DMS153 treated with DMSO at 0.1 percent for 48 hours (cell line): ENCODE results near the gene TUBAL3.
"Not testable (repeated sequence)": the region's sequence is repeated elsewhere in the genome, so short reads cannot be mapped to it uniquely, and the experiment has no call there.

Experiments
- DNase-seq: peaks from one replicate; lab custom pipeline; 2025; ENCODE audit not compliant: unreplicated experiment; lab: John Stamatoyannopoulos, UW

Gene TUBAL3

DNA sequence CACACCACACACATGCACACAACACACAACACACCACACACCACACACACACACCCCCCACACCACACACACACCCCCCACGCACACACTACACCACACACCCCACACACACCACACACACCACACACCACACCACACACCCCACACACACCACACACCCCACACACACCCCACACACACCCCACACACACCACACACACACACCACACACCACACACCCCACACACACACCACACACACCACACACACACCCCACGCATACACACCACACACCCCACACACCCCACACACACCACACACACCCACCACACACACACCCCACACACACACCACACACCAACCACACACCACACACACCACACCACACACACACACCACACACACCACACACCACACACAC, 23.4 kb downstream of the TUBAL3 start:
- no peak for DNase-seq

DNA sequence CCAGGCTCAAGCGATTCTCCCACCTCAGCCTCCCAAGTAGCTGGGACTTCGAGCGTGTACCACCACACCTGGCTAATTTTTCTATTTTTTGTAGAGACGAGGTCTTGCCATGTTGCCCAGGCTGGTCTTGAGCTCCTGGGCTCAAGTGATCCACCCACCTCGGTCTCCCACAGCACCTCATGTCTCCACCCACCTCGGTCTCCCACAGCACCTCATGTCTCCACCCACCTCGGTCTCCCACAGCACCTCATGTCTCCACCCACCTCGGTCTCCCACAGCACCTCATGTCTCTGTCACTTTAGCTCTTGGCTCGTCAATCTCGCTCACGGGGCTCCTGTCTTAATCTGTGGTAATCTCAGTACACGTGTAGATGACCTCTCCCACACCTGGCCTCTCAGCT, 24.2 kb downstream of the TUBAL3 start:
- not testable (repeated sequence) for DNase-seq

- not testable (repeated sequence) for DNase-seq
Measured at GRCh38 chr10:5379202-5379601, 25.4 kb downstream of the TUBAL3 start.

GRCh38 chr10:5376450-5376849, 28.2 kb downstream of the TUBAL3 start:
- DNase-seq = no peak

DNA sequence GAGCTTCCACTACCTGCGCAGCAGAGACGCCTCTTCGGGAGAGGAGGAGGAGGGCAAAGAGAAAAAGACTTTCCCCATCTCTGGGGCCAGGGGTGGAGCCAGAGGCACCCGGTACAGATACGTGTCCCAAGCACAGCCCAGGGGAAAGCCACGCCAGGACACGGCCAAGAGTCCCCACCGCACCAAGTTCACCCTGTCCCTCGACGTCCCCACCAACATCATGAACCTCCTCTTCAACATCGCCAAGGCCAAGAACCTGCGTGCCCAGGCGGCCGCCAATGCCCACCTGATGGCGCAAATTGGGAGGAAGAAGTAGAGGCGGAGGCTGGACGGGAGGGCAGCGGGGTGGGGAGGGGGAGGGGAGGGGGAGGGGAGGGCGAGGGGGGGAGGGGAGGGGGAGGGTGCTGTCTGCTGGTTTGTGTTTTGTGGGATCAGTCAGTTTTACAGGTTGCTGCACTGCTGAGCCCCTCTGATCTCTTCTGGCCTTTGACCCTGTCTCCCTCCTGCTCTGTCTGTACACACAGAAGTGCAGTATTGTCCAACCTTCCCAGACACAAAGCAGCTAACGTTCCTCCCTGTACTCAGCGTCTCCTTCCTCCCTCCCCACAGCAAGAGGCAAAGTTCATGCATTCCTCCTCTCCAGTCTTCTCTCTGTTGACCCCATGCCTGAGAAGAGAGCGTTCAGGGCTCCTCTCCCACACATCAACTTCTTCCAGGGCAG, 30.6 kb downstream of the TUBAL3 start:
- no peak for DNase-seq

DNA sequence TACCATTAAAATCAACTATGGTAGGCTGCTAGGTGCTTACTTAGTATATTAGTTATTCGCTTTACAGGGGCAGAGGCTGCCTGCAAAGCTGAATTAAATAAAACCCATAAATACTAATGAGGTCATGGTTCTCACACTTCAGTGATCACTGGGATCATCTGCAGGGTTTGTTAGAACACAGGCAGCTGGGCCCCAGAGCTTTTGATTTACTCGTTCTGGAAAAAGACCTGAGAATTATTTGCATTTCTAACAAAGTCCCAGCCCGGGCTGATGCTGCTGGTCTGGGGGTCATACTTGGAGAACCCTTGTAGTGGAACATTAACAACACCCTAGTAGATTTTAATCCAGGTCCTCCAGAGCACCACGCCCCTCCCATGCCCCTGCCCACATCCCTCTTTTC, 31.3 kb downstream of the TUBAL3 start:
- DNase-seq = no peak

DNA sequence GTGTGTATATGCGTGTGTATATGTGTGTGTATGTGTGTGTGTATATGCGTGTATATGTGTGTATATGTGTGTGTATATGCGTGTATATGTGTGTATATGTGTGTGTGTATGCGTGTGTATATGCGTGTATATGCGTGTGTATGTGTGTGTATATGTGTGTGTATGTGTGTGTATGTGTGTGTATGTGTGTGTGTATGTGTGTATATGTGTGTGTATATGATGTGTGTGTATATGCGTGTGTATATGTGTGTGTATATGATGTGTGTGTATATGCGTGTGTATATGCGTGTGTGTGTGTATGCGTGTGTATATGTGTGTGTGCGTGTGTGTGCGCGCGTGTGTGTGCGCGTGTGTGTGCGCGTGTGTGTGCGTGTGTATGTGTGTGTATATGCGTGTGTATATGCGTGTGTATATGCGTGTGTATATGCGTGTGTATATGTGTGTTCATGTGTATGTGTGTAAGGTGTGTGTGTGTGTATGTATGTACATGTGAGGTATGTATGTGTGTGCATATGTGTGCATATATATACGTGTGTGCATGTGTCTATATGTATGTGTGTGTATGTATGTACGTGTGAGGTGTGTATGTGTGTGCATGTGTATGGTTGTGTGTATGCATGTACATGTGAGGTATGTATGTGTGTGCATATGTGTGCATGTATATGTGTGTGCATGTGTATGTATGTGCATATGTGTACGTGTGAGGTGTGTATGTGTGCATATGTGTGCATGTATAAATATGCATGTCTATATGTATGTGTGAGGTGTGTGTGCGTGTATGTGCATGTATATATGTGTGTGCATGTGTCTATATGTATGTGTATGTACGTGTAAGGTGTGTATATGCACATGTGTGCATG, 33.9 kb downstream of the TUBAL3 start:
- DNase-seq = no peak

- DNase-seq = no peak
Measured at GRCh38 chr10:5369362-5370158, 35.1 kb downstream of the TUBAL3 start.

GRCh38 chr10:5365928-5366327, 38.7 kb downstream of the TUBAL3 start:
- DNase-seq = no peak

DNA sequence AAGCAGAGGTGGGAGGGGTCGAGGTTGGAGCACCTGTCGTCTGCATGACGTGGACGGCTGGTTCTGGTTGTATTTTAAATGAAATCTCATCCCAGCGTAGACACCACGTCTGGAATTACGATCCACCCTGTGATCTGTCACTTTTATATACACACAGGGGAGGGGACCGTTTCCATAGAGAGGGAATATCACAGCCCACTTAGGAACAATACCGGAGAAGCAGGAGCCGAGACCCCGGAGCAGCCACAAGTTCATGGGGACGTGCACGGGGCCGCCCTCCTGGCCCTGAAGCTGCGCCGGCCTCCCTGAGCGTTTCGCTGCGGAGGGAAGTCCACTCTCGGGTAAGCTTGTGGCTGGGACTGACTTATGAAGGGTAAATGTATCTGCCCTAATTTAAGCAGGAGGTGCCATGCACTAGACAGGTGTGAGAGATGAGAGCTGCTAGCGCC, 39.7 kb downstream of the TUBAL3 start, which contains the start of gene UCN3:
Gene UCN3 (plus strand): TSS at position 77 of the 449 bp plus-strand sequence. CDS start 8,755 bp downstream, outside the sequence.
- no peak for DNase-seq

- no peak for DNase-seq
Measured at GRCh38 chr10:5364374-5364773, 40.3 kb downstream of the TUBAL3 start.

- no peak for DNase-seq
Measured at GRCh38 chr10:5362873-5363272, 41.8 kb downstream of the TUBAL3 start.

- DNase-seq = no peak
Measured at GRCh38 chr10:5361966-5362365, 42.7 kb downstream of the TUBAL3 start.

DNA sequence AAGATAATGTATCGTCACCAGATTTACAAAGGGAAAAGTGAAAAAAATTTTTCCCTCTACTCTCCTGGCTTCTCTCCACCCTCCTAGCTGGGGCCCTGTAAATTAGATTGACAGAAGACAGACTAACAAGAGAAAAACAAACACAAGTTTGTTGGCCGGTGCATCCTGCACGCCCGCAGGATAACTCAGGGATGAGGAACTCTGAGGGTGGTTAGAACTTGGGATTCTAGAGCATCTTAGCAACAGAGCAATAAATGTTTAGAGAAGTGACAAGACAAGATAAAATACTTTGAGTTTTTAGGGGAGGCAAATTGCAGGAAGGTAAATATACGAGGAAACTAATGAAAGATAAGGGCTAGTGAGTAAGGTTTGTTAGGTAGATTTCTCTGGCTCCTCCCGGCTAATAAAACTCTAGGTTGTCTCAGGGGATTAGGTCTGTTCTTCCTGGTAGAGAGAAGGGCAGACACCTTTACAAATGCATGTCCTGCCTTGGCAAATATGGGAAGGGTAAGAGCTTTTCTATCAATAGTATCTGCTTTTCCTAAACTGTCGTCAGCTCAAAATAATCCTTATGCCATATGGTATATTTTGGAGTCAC, 44.2 kb downstream of the TUBAL3 start:
- DNase-seq = peak; percentile 39

DNA sequence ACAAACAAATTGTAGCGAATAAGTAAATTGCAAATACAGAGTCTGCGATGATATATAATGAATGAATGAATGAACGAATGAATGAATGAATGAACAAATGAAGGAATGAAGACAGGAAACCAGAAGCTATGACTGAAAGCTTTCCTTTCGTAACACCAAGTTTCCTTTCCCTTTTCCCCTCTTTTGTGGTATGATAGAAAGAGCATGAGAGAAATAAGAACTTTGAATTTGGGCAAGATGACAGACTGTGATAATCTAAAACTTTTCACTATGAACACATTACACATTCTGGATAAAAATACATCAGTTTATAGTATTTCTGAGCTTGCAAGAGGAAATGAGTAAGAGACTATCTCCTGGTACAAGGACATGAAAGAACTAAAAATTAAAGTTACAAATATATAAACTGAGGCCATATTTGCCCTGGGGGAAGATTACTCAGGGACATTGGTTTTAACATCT, 48.3 kb downstream of the TUBAL3 start:
- DNase-seq = no peak

DNA sequence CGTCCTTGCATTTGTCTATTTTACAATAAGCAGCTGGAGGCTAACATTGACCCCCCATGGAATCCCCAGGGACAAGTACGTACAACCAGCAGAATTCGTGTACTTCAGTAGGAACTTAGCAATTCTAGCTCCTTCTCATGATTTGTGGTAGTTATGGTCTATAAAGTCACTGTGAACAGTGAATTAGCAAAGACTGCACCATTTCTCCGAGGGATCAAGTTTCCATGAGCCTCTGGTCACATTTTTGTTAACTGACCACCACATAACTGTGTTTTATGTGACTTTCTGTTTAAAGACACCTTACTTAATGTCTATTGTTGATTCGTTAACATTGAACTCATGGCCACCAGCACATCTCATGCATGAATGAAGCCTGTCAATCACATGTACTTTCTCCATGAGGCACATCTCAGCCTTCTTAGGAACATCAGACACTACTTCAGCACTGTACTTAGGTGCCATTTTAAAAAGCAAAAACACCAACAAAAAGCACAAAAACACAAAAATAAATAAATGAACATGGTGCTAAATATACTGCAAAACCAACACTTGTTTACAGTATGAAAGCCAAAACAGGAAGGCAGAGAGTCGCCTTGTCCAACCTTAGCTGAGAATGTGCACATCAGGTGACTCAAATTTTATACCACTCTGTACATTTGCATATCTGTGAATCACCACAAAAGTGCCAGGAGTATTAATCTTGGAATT, 48.9 kb downstream of the TUBAL3 start:
- DNase-seq = no peak

DNA sequence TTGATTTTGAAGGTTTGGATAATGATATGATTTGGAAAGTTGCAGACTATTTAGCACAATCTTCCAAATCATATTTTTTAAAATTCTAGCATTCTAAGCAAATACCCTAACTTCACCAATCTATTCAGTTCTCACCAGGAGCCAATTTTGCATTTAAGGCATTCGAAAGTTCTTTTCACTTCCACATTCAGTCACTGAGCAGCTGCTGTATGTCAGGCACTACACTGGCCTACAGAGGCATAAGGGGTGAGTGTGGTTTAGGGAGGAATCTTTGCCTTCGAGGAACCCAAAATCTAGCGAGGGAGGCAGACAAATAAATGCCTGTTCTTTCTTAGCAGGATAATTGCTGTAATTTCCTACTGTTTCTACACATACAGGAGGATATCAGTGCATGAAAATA, 50.6 kb downstream of the TUBAL3 start:
- DNase-seq = no peak

DNA sequence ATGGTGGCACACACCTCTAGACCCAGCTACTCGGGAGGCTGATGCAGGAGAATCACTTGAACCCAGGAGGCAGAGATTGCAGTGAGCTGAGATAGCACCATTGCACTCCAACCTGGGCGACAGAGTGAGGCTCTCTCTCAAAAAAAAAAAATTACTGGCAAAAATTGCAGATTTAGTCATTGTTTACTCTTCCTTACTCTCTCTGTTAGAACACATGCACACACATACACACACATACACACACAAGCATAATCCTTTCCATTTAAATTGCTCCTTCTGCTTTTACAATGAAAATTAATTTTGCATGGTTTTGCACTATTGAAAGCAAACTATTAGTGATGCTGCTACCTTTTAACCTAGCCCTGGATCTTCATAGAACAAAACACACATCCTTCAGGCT, 55.3 kb downstream of the TUBAL3 start:
- DNase-seq = no peak

DNA sequence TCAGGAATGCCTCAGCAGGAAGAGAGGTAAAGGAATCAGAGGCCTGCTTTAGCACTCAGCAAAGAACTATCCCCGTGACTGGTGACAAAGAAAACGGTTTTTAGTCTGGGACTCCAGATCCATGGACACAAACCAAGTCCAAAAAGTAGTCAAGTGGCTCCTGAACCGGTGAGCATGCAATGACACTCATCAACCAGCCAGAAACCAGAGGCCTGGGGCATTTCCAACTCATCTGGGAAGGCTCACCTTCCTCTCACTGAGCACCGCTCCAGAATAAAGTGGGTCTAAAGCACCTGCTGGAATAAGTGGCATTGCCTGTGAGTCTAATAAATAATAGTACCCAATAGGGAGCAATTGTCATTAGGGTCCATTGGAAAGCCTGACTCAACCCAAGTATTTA, 57.7 kb downstream of the TUBAL3 start:
- DNase-seq = no peak

- DNase-seq = no peak
Measured at GRCh38 chr10:5344746-5345145, 59.9 kb downstream of the TUBAL3 start.
